Panc1 (cell line): Measurements from ENCODE around the gene FOSB.

Experiments
- SIN3A ChIP-seq: IDR thresholded peaks from 2 replicates; pipeline ENCODE4 v1.6.1; 2012; ENCODE audit warnings: low read depth, mild to moderate bottlenecking, low read length, moderate library complexity, borderline replicate concordance; ENCODE audit not compliant: insufficient read depth
- TF ChIP-seq, protein P1 (sequence below): fragments of 450-650 bp; IDR thresholded peaks from 2 replicates; pipeline ENCODE4 v1.5.1; 2017; ENCODE audit warnings: mild to moderate bottlenecking
- TF ChIP-seq, protein P2 (sequence below), 2 experiments: IDR thresholded peaks; 2 replicates each; pipeline ENCODE4 v1.6.1; 2011 to 2012; ENCODE audit warnings: low read depth in 2 of 2, control low read depth in 1 of 2, low read length in 1 of 2, mild to moderate bottlenecking in 1 of 2, moderate library complexity in 1 of 2; ENCODE audit not compliant: insufficient read depth in 1 of 2

DNA sequence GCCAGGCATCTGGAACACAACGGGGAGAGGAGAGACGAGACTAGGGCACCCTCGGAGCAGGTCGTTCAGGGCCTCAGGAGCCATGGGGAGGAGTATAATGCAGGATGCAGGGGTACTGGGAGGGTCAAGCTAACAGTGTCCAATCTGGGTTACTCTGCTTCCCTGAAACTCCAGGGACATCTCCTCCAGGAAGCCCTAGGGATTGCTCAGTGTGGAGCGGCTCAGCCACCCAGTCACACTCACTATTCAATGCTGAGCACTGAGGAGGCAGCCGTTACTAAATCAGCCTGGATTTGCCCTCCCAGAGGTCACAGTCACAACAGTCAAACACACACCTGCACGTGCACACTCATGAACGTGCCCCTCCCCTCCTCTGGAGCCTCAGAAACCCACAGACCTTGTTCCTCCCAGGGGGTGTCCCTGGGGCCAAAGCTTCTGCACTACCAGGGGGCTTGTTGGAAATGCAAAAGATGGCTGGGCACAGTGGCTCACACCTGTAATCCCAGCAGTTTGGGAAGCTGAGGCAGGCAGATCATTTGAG lies 6.9 kb upstream of the FOSB start:
- TF ChIP-seq, protein P1, sequence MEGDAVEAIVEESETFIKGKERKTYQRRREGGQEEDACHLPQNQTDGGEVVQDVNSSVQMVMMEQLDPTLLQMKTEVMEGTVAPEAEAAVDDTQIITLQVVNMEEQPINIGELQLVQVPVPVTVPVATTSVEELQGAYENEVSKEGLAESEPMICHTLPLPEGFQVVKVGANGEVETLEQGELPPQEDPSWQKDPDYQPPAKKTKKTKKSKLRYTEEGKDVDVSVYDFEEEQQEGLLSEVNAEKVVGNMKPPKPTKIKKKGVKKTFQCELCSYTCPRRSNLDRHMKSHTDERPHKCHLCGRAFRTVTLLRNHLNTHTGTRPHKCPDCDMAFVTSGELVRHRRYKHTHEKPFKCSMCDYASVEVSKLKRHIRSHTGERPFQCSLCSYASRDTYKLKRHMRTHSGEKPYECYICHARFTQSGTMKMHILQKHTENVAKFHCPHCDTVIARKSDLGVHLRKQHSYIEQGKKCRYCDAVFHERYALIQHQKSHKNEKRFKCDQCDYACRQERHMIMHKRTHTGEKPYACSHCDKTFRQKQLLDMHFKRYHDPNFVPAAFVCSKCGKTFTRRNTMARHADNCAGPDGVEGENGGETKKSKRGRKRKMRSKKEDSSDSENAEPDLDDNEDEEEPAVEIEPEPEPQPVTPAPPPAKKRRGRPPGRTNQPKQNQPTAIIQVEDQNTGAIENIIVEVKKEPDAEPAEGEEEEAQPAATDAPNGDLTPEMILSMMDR = no peak
- TF ChIP-seq, protein P2, sequence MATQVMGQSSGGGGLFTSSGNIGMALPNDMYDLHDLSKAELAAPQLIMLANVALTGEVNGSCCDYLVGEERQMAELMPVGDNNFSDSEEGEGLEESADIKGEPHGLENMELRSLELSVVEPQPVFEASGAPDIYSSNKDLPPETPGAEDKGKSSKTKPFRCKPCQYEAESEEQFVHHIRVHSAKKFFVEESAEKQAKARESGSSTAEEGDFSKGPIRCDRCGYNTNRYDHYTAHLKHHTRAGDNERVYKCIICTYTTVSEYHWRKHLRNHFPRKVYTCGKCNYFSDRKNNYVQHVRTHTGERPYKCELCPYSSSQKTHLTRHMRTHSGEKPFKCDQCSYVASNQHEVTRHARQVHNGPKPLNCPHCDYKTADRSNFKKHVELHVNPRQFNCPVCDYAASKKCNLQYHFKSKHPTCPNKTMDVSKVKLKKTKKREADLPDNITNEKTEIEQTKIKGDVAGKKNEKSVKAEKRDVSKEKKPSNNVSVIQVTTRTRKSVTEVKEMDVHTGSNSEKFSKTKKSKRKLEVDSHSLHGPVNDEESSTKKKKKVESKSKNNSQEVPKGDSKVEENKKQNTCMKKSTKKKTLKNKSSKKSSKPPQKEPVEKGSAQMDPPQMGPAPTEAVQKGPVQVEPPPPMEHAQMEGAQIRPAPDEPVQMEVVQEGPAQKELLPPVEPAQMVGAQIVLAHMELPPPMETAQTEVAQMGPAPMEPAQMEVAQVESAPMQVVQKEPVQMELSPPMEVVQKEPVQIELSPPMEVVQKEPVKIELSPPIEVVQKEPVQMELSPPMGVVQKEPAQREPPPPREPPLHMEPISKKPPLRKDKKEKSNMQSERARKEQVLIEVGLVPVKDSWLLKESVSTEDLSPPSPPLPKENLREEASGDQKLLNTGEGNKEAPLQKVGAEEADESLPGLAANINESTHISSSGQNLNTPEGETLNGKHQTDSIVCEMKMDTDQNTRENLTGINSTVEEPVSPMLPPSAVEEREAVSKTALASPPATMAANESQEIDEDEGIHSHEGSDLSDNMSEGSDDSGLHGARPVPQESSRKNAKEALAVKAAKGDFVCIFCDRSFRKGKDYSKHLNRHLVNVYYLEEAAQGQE (IDR thresholded peaks at IDR 0.05; ENCODE audit: insufficient read depth in 1 of 2, low read depth in 2 of 2, low read length in 1 of 2) = no peak
- no peak for TF ChIP-seq SIN3A
